Measurements from ENCODE around the gene ALG12.

DNA sequence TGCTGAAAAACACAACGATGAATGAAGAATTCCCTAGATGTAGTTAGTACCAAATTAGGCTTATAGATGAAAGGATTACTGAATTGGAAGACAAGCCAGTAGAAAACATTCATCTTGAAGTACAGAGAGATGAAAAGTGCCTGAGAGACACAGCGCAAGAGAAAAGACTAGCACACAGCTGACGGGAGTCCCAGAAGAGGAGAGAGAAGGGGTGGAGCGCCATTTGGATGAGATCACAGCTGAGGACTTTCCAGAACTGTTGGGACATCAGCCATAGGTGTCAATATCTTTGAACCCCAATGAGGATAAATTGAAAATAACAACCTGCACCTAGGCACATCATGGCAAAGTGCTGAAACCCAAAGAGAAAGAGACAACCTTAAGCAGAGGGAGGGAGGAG, 25.2 kb downstream of the ALG12 start:
- no peak for TF ChIP-seq EZH2 (IDR thresholded peaks at IDR 0.05; ENCODE audit: low read depth, unreplicated experiment)
- TF ChIP-seq EZH2phosphoT487 (IDR thresholded peaks at IDR 0.05; ENCODE audit: unreplicated experiment): no peak
- TF ChIP-seq, protein P1, sequence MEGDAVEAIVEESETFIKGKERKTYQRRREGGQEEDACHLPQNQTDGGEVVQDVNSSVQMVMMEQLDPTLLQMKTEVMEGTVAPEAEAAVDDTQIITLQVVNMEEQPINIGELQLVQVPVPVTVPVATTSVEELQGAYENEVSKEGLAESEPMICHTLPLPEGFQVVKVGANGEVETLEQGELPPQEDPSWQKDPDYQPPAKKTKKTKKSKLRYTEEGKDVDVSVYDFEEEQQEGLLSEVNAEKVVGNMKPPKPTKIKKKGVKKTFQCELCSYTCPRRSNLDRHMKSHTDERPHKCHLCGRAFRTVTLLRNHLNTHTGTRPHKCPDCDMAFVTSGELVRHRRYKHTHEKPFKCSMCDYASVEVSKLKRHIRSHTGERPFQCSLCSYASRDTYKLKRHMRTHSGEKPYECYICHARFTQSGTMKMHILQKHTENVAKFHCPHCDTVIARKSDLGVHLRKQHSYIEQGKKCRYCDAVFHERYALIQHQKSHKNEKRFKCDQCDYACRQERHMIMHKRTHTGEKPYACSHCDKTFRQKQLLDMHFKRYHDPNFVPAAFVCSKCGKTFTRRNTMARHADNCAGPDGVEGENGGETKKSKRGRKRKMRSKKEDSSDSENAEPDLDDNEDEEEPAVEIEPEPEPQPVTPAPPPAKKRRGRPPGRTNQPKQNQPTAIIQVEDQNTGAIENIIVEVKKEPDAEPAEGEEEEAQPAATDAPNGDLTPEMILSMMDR (conservative IDR thresholded peaks at IDR 0.05; ENCODE audit: low read depth in 2 of 2): no peak
- no peak for TF ChIP-seq CREB1 (CRISPR knock-in tag; IDR thresholded peaks at IDR 0.05; ENCODE audit: low read depth)

All from GM23338 (cell line).